ENCODE results near the gene ABCG5.

- TF ChIP-seq, protein P1, sequence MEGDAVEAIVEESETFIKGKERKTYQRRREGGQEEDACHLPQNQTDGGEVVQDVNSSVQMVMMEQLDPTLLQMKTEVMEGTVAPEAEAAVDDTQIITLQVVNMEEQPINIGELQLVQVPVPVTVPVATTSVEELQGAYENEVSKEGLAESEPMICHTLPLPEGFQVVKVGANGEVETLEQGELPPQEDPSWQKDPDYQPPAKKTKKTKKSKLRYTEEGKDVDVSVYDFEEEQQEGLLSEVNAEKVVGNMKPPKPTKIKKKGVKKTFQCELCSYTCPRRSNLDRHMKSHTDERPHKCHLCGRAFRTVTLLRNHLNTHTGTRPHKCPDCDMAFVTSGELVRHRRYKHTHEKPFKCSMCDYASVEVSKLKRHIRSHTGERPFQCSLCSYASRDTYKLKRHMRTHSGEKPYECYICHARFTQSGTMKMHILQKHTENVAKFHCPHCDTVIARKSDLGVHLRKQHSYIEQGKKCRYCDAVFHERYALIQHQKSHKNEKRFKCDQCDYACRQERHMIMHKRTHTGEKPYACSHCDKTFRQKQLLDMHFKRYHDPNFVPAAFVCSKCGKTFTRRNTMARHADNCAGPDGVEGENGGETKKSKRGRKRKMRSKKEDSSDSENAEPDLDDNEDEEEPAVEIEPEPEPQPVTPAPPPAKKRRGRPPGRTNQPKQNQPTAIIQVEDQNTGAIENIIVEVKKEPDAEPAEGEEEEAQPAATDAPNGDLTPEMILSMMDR (IDR thresholded peaks at IDR 0.05; ENCODE audit: insufficient read depth, low read length, poor library complexity, severe bottlenecking) = no peak
- TF ChIP-seq EZH2phosphoT487 (conservative IDR thresholded peaks at IDR 0.05; ENCODE audit: low read length) = no peak
Observed at GRCh38 chr2:43840965-43841364, 2.3 kb upstream of the ABCG5 start.
